ENCODE measurements around the gene FABP7. TPM values are rescaled to one million over a fixed set of nuclear protein-coding genes. Genes with fewer than 3 reads are reported as not detected.

FABP7 gene
- total and polyA plus RNA-seq, 2 of the 13 experiments (the other 11 are each of a cell fraction or from before 2014, with no cell fraction given), result not detected

DNA sequence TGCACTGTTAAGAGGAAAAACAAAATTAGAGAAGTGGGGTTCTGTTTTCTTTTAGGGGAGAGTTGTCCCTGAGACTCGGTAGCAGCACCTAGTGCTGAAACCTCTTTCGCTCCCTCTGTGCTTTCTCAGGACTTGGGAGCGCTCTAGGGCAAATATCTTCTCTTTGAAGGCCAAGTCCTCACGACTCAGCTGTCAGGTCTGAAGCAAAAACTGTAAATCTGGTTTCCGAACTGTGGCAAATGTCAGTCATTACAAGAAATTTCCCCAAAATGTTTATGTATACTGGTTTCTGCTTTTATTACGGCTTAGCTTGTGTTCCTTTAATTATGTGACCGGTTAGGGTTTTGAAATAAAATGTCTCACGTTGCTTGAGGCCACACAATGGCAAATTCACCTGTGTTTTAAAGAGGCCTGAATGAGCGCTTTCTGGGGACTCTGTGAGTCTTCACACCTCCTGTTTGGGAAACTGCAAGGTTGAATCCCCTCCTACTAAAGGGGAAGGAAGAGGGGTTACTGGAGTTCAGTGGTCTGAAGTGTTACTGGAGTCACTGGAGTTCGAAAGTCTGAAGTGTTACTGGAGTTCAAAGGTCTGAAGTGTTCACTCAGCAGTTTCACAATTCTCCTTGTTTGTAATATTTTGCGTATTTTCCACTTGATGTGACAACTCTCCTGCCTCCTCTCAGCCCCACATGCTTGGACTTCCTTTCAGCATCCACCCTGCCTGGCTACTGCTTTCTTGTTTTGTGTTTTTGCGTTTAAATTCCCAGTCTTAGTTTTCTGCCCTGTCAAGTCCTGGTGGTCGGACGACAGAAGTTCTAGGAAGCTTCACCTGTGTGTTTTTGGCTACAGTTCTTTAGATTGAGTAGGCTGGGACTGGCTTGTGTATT lies 11.2 kb downstream of the FABP7 start (continued):
- TF ChIP-seq, protein P1, sequence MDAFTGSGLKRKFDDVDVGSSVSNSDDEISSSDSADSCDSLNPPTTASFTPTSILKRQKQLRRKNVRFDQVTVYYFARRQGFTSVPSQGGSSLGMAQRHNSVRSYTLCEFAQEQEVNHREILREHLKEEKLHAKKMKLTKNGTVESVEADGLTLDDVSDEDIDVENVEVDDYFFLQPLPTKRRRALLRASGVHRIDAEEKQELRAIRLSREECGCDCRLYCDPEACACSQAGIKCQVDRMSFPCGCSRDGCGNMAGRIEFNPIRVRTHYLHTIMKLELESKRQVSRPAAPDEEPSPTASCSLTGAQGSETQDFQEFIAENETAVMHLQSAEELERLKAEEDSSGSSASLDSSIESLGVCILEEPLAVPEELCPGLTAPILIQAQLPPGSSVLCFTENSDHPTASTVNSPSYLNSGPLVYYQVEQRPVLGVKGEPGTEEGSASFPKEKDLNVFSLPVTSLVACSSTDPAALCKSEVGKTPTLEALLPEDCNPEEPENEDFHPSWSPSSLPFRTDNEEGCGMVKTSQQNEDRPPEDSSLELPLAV (CRISPR knock-in tag; conservative IDR thresholded peaks at IDR 0.05; ENCODE audit: low read depth), result no peak
- TF ChIP-seq ZKSCAN1 (IDR thresholded peaks at IDR 0.05; ENCODE audit: low read length) (no peak), ZNF24 (IDR thresholded peaks at IDR 0.05) (no peak), CENPX (CRISPR knock-in tag; IDR thresholded peaks at IDR 0.05) (no peak), ZNF652 (CRISPR knock-in tag; IDR thresholded peaks at IDR 0.05; ENCODE audit: borderline replicate concordance, low read depth) (no peak), ONECUT2 (CRISPR knock-in tag; IDR thresholded peaks at IDR 0.05) (no peak), HCFC1 (IDR thresholded peaks at IDR 0.05; ENCODE audit: low read depth, low read length) (no peak), CEBPG (CRISPR knock-in tag; IDR thresholded peaks at IDR 0.05) (peak; percentile 88), ZNF143 (CRISPR knock-in tag; IDR thresholded peaks at IDR 0.05) (no peak), MTF1 (CRISPR knock-in tag; IDR thresholded peaks at IDR 0.05) (no peak)
- TF ChIP-seq, protein P2, sequence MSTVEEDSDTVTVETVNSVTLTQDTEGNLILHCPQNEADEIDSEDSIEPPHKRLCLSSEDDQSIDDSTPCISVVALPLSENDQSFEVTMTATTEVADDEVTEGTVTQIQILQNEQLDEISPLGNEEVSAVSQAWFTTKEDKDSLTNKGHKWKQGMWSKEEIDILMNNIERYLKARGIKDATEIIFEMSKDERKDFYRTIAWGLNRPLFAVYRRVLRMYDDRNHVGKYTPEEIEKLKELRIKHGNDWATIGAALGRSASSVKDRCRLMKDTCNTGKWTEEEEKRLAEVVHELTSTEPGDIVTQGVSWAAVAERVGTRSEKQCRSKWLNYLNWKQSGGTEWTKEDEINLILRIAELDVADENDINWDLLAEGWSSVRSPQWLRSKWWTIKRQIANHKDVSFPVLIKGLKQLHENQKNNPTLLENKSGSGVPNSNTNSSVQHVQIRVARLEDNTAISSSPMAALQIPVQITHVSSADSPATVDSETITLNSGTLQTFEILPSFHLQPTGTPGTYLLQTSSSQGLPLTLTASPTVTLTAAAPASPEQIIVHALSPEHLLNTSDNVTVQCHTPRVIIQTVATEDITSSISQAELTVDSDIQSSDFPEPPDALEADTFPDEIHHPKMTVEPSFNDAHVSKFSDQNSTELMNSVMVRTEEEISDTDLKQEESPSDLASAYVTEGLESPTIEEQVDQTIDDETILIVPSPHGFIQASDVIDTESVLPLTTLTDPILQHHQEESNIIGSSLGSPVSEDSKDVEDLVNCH (CRISPR knock-in tag; IDR thresholded peaks at IDR 0.05), result no peak
- TF ChIP-seq, protein P3, sequence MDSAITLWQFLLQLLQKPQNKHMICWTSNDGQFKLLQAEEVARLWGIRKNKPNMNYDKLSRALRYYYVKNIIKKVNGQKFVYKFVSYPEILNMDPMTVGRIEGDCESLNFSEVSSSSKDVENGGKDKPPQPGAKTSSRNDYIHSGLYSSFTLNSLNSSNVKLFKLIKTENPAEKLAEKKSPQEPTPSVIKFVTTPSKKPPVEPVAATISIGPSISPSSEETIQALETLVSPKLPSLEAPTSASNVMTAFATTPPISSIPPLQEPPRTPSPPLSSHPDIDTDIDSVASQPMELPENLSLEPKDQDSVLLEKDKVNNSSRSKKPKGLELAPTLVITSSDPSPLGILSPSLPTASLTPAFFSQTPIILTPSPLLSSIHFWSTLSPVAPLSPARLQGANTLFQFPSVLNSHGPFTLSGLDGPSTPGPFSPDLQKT (CRISPR knock-in tag; IDR thresholded peaks at IDR 0.05; ENCODE audit: borderline replicate concordance), result no peak
- TF ChIP-seq, protein P4, sequence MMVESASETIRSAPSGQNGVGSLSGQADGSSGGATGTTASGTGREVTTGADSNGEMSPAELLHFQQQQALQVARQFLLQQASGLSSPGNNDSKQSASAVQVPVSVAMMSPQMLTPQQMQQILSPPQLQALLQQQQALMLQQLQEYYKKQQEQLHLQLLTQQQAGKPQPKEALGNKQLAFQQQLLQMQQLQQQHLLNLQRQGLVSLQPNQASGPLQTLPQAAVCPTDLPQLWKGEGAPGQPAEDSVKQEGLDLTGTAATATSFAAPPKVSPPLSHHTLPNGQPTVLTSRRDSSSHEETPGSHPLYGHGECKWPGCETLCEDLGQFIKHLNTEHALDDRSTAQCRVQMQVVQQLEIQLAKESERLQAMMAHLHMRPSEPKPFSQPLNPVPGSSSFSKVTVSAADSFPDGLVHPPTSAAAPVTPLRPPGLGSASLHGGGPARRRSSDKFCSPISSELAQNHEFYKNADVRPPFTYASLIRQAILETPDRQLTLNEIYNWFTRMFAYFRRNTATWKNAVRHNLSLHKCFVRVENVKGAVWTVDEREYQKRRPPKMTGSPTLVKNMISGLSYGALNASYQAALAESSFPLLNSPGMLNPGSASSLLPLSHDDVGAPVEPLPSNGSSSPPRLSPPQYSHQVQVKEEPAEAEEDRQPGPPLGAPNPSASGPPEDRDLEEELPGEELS (CRISPR knock-in tag; IDR thresholded peaks at IDR 0.05), result peak; percentile 77
- TF ChIP-seq, protein P5, sequence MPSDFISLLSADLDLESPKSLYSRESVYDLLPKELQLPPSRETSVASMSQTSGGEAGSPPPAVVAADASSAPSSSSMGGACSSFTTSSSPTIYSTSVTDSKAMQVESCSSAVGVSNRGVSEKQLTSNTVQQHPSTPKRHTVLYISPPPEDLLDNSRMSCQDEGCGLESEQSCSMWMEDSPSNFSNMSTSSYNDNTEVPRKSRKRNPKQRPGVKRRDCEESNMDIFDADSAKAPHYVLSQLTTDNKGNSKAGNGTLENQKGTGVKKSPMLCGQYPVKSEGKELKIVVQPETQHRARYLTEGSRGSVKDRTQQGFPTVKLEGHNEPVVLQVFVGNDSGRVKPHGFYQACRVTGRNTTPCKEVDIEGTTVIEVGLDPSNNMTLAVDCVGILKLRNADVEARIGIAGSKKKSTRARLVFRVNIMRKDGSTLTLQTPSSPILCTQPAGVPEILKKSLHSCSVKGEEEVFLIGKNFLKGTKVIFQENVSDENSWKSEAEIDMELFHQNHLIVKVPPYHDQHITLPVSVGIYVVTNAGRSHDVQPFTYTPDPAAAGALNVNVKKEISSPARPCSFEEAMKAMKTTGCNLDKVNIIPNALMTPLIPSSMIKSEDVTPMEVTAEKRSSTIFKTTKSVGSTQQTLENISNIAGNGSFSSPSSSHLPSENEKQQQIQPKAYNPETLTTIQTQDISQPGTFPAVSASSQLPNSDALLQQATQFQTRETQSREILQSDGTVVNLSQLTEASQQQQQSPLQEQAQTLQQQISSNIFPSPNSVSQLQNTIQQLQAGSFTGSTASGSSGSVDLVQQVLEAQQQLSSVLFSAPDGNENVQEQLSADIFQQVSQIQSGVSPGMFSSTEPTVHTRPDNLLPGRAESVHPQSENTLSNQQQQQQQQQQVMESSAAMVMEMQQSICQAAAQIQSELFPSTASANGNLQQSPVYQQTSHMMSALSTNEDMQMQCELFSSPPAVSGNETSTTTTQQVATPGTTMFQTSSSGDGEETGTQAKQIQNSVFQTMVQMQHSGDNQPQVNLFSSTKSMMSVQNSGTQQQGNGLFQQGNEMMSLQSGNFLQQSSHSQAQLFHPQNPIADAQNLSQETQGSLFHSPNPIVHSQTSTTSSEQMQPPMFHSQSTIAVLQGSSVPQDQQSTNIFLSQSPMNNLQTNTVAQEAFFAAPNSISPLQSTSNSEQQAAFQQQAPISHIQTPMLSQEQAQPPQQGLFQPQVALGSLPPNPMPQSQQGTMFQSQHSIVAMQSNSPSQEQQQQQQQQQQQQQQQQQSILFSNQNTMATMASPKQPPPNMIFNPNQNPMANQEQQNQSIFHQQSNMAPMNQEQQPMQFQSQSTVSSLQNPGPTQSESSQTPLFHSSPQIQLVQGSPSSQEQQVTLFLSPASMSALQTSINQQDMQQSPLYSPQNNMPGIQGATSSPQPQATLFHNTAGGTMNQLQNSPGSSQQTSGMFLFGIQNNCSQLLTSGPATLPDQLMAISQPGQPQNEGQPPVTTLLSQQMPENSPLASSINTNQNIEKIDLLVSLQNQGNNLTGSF (CRISPR knock-in tag; IDR thresholded peaks at IDR 0.05), result no peak
- TF ChIP-seq, protein P6, sequence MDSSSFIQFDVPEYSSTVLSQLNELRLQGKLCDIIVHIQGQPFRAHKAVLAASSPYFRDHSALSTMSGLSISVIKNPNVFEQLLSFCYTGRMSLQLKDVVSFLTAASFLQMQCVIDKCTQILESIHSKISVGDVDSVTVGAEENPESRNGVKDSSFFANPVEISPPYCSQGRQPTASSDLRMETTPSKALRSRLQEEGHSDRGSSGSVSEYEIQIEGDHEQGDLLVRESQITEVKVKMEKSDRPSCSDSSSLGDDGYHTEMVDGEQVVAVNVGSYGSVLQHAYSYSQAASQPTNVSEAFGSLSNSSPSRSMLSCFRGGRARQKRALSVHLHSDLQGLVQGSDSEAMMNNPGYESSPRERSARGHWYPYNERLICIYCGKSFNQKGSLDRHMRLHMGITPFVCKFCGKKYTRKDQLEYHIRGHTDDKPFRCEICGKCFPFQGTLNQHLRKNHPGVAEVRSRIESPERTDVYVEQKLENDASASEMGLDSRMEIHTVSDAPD (CRISPR knock-in tag; IDR thresholded peaks at IDR 0.05), result no peak
